Activated B cell treated with CpG ODN at 0.5 μM for 24 hours (primary cell): ENCODE results near the gene RTN4. TPM values are rescaled to one million over a fixed set of nuclear protein-coding genes. Genes with fewer than 3 reads are reported as not detected.
A peak's percentile ranks its signal among the peaks of the same experiment; 100 is the strongest.

Experiments used
- ATAC-seq: fragments of 200-7000 bp; cut with Tn5 transposase; one replicate; pipeline ENCODE4 v1.10.0; 2021; ENCODE audit warnings: low read depth, mild to moderate bottlenecking, moderate library complexity
- CTCF ChIA-PET: fragments of 350-600 bp; sonication (Branson Sonifier 250); formaldehyde crosslinking; loops from one replicate; lab custom pipeline; 2021; ENCODE audit warnings: antibody characterized with exemption; lab: Charles Lee
- POLR2A ChIA-PET: fragments of 350-600 bp; sonication (Branson Sonifier 250); formaldehyde crosslinking; loops from one replicate; lab custom pipeline; 2021; ENCODE audit warnings: antibody characterized with exemption; lab: Charles Lee
- DNase-seq: peaks from one replicate; pipeline ENCODE4 v3.0.0; 2022
- H3K27ac Mint-ChIP-seq: one replicate; pipeline ENCODE4 v1.8.0; 2020; ENCODE audit warnings: mixed read lengths
- H3K27me3 Mint-ChIP-seq: one replicate; pipeline ENCODE4 v1.8.0; 2021; ENCODE audit warnings: mixed read lengths
- H3K36me3 Mint-ChIP-seq: one replicate; pipeline ENCODE4 v1.8.0; 2021; ENCODE audit warnings: low read depth, mixed read lengths
- H3K4me1 Mint-ChIP-seq: one replicate; pipeline ENCODE4 v1.8.0; 2021; ENCODE audit warnings: mixed read lengths
- H3K4me3 Mint-ChIP-seq: one replicate; pipeline ENCODE4 v1.8.0; 2020; ENCODE audit warnings: mild to moderate bottlenecking, mixed read lengths
- H3K9me3 Mint-ChIP-seq: one replicate; pipeline ENCODE4 v1.8.0; 2020; ENCODE audit warnings: mixed read lengths
- CTCF ChIP-seq: fragments of 200-600 bp; IDR thresholded peaks from one replicate; pipeline ENCODE4 v1.8.0; 2022; ENCODE audit warnings: antibody characterized with exemption, mild to moderate bottlenecking
- intact Hi-C: fragments of 100-400 bp; cut with micrococcal nuclease; formaldehyde crosslinking; loops from one replicate; pipeline ENCODE4 v1.15.1; 2024
- total RNA-seq: library from RNA; stranded (reverse); gene quantifications from 2 replicates; pipeline ENCODE4 v1.2.3, GENCODE V29; 2022

Gene RTN4
- total RNA-seq, 1 donor from 2014 or later = 60.5 TPM

- peak overlapping the region; percentile 79 for H3K4me3 Mint-ChIP-seq
- intact Hi-C loops = loop anchor here (2.0 to 10.0 kb wide), 3 partner anchors 33 to 1275 kb away; no protein-coding TSS in a partner anchor
- DNase-seq (no peak), ATAC-seq (no peak)
- H3K27me3 Mint-ChIP-seq = no peaks in the 10 kb centered on the region
- peaks cover 61% of the 10 kb centered on the region for H3K4me1 Mint-ChIP-seq
- POLR2A ChIA-PET = interaction anchor here (1.1 to 4.1 kb wide), 4 partner anchors 15 to 185 kb away, joined by 4 to 45 read pairs (median 14); partner anchors contain the start of genes CLHC1 and RPS27A
- peak overlapping the region; percentile 76 for H3K27ac Mint-ChIP-seq
- H3K9me3 Mint-ChIP-seq = no peaks in the 10 kb centered on the region
- CTCF ChIA-PET = interaction anchor here (0.7 to 1.8 kb wide), 5 partner anchors 23 to 127 kb away, joined by 3 to 9 read pairs (median 3); no protein-coding TSS in a partner anchor
- H3K36me3 Mint-ChIP-seq = peaks cover 12% of the 10 kb centered on the region
- TF ChIP-seq CTCF = no peak
Observed at GRCh38 chr2:55047677-55048299, 2.5 kb downstream of the RTN4 start.

GRCh38 chr2:55045780-55046179 is 4.5 kb downstream of the RTN4 start:
- ATAC-seq (no peak), DNase-seq (no peak)
- no peak overlapping the region for H3K4me3 Mint-ChIP-seq
- TF ChIP-seq CTCF = no peak
- no peaks in the 10 kb centered on the region for H3K27me3 Mint-ChIP-seq
- CTCF ChIA-PET = no interaction called here
- H3K9me3 Mint-ChIP-seq = no peaks in the 10 kb centered on the region
- peaks cover 12% of the 10 kb centered on the region for H3K36me3 Mint-ChIP-seq
- intact Hi-C loops = loop anchor here (1.0 to 10.0 kb wide), 3 partner anchors 9 to 1273 kb away; no protein-coding TSS in a partner anchor
- peaks cover 49% of the 10 kb centered on the region for H3K4me1 Mint-ChIP-seq
- POLR2A ChIA-PET = interaction anchor here (0.6 to 1.0 kb wide), 3 partner anchors 80 to 186 kb away, joined by 3 to 7 read pairs (median 7); partner anchors contain the start of genes CLHC1 and RPS27A
- no peak overlapping the region for H3K27ac Mint-ChIP-seq

GRCh38 chr2:55043841-55044240 is 6.4 kb downstream of the RTN4 start:
- ChIA-PET POLR2A (no interaction called here), CTCF (no interaction called here)
- no peak for TF ChIP-seq CTCF
- ATAC-seq = no peak
- Mint-ChIP-seq H3K36me3 (no peaks in the 10 kb centered on the region), H3K4me3 (no peak overlapping the region), H3K27ac (no peak overlapping the region), H3K4me1 (peaks cover 46% of the 10 kb centered on the region), H3K9me3 (no peaks in the 10 kb centered on the region), H3K27me3 (no peaks in the 10 kb centered on the region)
- no peak for DNase-seq
- intact Hi-C loops = loop anchor here (10.0 kb wide), 1 partner anchor 489 kb away; no protein-coding TSS in a partner anchor

GRCh38 chr2:55038428-55038827 is 11.8 kb downstream of the RTN4 start:
- Mint-ChIP-seq H3K4me3 (no peak overlapping the region), H3K27me3 (no peaks in the 10 kb centered on the region), H3K36me3 (peaks cover 10% of the 10 kb centered on the region), H3K4me1 (peaks cover 52% of the 10 kb centered on the region), H3K27ac (no peak overlapping the region), H3K9me3 (peaks cover 13% of the 10 kb centered on the region)
- DNase-seq (no peak), ATAC-seq (no peak)
- no peak for TF ChIP-seq CTCF
- intact Hi-C loops = no loop called here
- ChIA-PET POLR2A (interaction anchor here (0.7 kb wide), 1 partner anchor 18 kb away, joined by 3 read pairs; no protein-coding TSS in a partner anchor), CTCF (no interaction called here)

GRCh38 chr2:55035716-55036115 is 14.5 kb downstream of the RTN4 start:
- ATAC-seq = no peak
- no peak overlapping the region for H3K27ac Mint-ChIP-seq

More at GRCh38 chr2:55035716-55036115, 14.5 kb downstream of the RTN4 start:
- Mint-ChIP-seq H3K9me3 (peaks cover 13% of the 10 kb centered on the region), H3K27me3 (no peaks in the 10 kb centered on the region), H3K36me3 (peaks cover 10% of the 10 kb centered on the region), H3K4me3 (no peak overlapping the region), H3K4me1 (peaks cover 62% of the 10 kb centered on the region)
- TF ChIP-seq CTCF = no peak
- no peak for DNase-seq
- ChIA-PET POLR2A (no interaction called here), CTCF (no interaction called here)
- intact Hi-C loops = loop anchor here (1.0 kb wide), 1 partner anchor 11 kb away; no protein-coding TSS in a partner anchor
